ENCODE measurements around the gene SLC12A3.

DNA sequence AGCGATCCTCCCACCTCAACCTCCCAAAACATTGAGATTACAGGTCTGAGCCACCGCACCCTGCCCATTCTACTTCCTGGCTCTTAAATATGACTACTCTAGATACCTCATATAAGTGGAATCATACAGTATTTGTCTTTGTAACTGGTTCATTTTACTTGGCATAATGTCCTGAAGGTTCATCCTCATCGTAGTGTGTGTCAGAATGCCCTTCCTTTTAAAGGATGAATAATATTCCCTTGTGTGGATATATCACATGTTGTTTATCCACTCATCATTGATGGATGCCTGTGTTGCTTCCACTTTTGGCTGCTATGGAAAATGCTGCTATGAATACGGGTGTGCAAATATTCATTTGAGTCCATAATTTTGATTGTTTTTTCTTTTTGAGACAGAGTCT lies 91.1 kb downstream of the SLC12A3 start:
- TF ChIP-seq EZH2 (IDR thresholded peaks at IDR 0.05; ENCODE audit: borderline replicate concordance) (no peak), CTCF (IDR thresholded peaks at IDR 0.05; ENCODE audit: poor library complexity) (no peak)

Measured in hepatocyte (in vitro differentiated cells).